Endothelial cell of umbilical vein (primary cell): Measurements from ENCODE around the gene RNF144B. TPM values are rescaled to one million over a fixed set of nuclear protein-coding genes. Genes with fewer than 3 reads are reported as not detected.

Source experiments
- BruUV-seq: library from RNA; stranded (reverse); fragments of 400-500 nt; replicated peaks from 2 replicates; lab custom pipeline; 2021; lab: Mats Ljungman, UMichigan
- CTCF ChIA-PET: fragments of 300-600, 350-600 bp; sonication (Branson Sonifier 250); formaldehyde crosslinking; loops from one replicate; lab custom pipeline; 2021; ENCODE audit warnings: antibody characterized with exemption, inconsistent platforms; lab: Charles Lee
- POLR2A ChIA-PET: fragments of 300-600, 350-600 bp; sonication (Branson Sonifier 250); formaldehyde crosslinking; loops from one replicate; lab custom pipeline; 2021; ENCODE audit warnings: antibody characterized with exemption, inconsistent platforms; lab: Charles Lee
- DNase-seq: peaks from one replicate; pipeline ENCODE4 v3.0.0-alpha.2; 2011; ENCODE audit warnings: low read depth, low spot score
- FAIRE-seq: peaks from 2 replicates; lab custom pipeline; 2011; peaks lifted over from hg19 to GRCh38; lab: Jason Lieb, UNC
- H2AFZ ChIP-seq: 2 replicates; pipeline ENCODE4 v1.6.0; 2012; ENCODE audit warnings: low read depth, low read length, control low read depth, inconsistent platforms
- H3K27ac ChIP-seq: 2 replicates; pipeline ENCODE4 v1.5.1; 2011; ENCODE audit warnings: low read depth, mild to moderate bottlenecking, control low read depth, low read length, moderate library complexity; ENCODE audit not compliant: insufficient read depth
- H3K27me3 ChIP-seq, 2 experiments: 2 replicates each; pipeline versions ENCODE4 v1.6.0 to v1.6.1; 2011; ENCODE audit warnings: low read length in 2 of 2, mixed read lengths in 1 of 2; ENCODE audit not compliant: control insufficient read depth in 2 of 2, insufficient read depth in 2 of 2
- H3K36me3 ChIP-seq, 2 experiments: 2 replicates in 1 of 2; 3 replicates in 1 of 2; pipeline ENCODE4 v1.5.1; 2011; ENCODE audit warnings: low read length in 2 of 2, mild to moderate bottlenecking in 1 of 2, moderate library complexity in 1 of 2; ENCODE audit not compliant: control insufficient read depth in 2 of 2, insufficient read depth in 2 of 2; ENCODE audit errors: extremely low read depth in 1 of 2
- H3K4me1 ChIP-seq: 3 replicates; pipeline ENCODE4 v1.5.1; 2011; ENCODE audit warnings: mild to moderate bottlenecking, low read length; ENCODE audit not compliant: control insufficient read depth, insufficient read depth; ENCODE audit errors: extremely low read depth
- H3K4me2 ChIP-seq: 2 replicates; pipeline ENCODE4 v1.6.1; 2011; ENCODE audit warnings: low read length, control low read depth, mixed read lengths; ENCODE audit not compliant: insufficient read depth
- H3K4me3 ChIP-seq, 3 experiments: fragments of 200-600 bp in 1 of 3; sonication (generic), shearing (Covaris generic) in 1 of 3; replicated peaks in 1 of 3; 2 replicates each; pipeline ENCODE4 v1.5.1; 2011 to 2016; ENCODE audit warnings: control low read depth in 3 of 3, low read length in 3 of 3, mild to moderate bottlenecking in 2 of 3, inconsistent platforms in 1 of 3, low read depth in 1 of 3, moderate library complexity in 1 of 3; ENCODE audit not compliant: insufficient read depth in 1 of 3
- H3K79me2 ChIP-seq: 2 replicates; pipeline ENCODE4 v1.6.0; 2012; ENCODE audit warnings: low read length, inconsistent platforms; ENCODE audit not compliant: control insufficient read depth, insufficient read depth
- H3K9ac ChIP-seq: replicated peaks from 2 replicates; pipeline ENCODE3; 2011; ENCODE audit warnings: low read length, control low read depth; ENCODE audit not compliant: insufficient read depth; ENCODE audit errors: extremely low read depth
- H3K9me1 ChIP-seq: replicated peaks from 3 replicates; pipeline ENCODE4 v1.6.0; 2011; ENCODE audit warnings: mild to moderate bottlenecking, low read length; ENCODE audit not compliant: control insufficient read depth, insufficient read depth; ENCODE audit errors: extremely low read depth
- H3K9me3 ChIP-seq: replicated peaks from 2 replicates; pipeline ENCODE4 v1.5.1; 2012; ENCODE audit warnings: low read length, inconsistent platforms; ENCODE audit not compliant: control insufficient read depth, insufficient read depth
- H4K20me1 ChIP-seq: replicated peaks from 2 replicates; pipeline ENCODE3; 2011; ENCODE audit warnings: mild to moderate bottlenecking, low read length; ENCODE audit not compliant: control insufficient read depth, insufficient read depth; ENCODE audit errors: extremely low read depth
- CTCF ChIP-seq, 2 donors: IDR thresholded peaks; 1 replicate in 1 of 2; 2 replicates in 1 of 2; pipeline ENCODE4 v1.5.1; 2011; ENCODE audit warnings: low read length in 2 of 2, mild to moderate bottlenecking in 2 of 2, moderate library complexity in 2 of 2, control low read depth in 1 of 2, inconsistent platforms in 1 of 2, low read depth in 1 of 2; ENCODE audit not compliant: insufficient read depth in 1 of 2; ENCODE audit errors: extremely low read depth in 1 of 2
- EZH2 ChIP-seq: IDR thresholded peaks from 2 replicates; pipeline ENCODE4 v1.6.1; 2012; ENCODE audit warnings: borderline replicate concordance, low read depth, mild to moderate bottlenecking, moderate library complexity, low read length, inconsistent platforms; ENCODE audit not compliant: severe bottlenecking
- FOS ChIP-seq: IDR thresholded peaks from 2 replicates; pipeline ENCODE4 v1.6.1; 2011; ENCODE audit warnings: mild to moderate bottlenecking, low read length, moderate library complexity, borderline replicate concordance; ENCODE audit not compliant: insufficient read depth
- GATA2 ChIP-seq: IDR thresholded peaks from 2 replicates; pipeline ENCODE4 v1.7.0; 2011; ENCODE audit warnings: low read depth, mild to moderate bottlenecking, moderate library complexity, mixed read lengths, low read length; ENCODE audit not compliant: insufficient read length, insufficient read depth
- JUN ChIP-seq: IDR thresholded peaks from 2 replicates; pipeline ENCODE4 v1.6.1; 2011; ENCODE audit warnings: borderline replicate concordance, low read depth; ENCODE audit not compliant: insufficient read length, insufficient read depth
- MAX ChIP-seq: IDR thresholded peaks from 2 replicates; pipeline ENCODE4 v1.6.1; 2011; ENCODE audit not compliant: insufficient read depth, insufficient read length
- MYC ChIP-seq: IDR thresholded peaks from one replicate; pipeline ENCODE4 v1.6.1; 2011; ENCODE audit warnings: mild to moderate bottlenecking, low read depth, low read length
- POLR2A ChIP-seq: IDR thresholded peaks from 2 replicates; pipeline ENCODE4 v1.6.1; 2012; ENCODE audit warnings: low read depth, mild to moderate bottlenecking, control low read depth, low read length
- POLR2AphosphoS5 ChIP-seq: IDR thresholded peaks from 2 replicates; pipeline ENCODE4 v1.6.1; 2012; ENCODE audit warnings: low read depth, mild to moderate bottlenecking, control low read depth, low read length, moderate library complexity; ENCODE audit not compliant: insufficient read depth
- dilution Hi-C: fragments of 300-500 bp; cut with MboI; formaldehyde crosslinking; loops from one replicate; pipeline ENCODE4 v1.15.0; 2019; ENCODE audit warnings: low sequenced_read_pairs; ENCODE audit not compliant: extremely low pct_ligation_motif_present
- intact Hi-C: fragments of 100-400 bp; cut with micrococcal nuclease; formaldehyde crosslinking; loops from one replicate; pipeline ENCODE4 v1.10.0; 2022
- polyA plus RNA-seq, 4 experiments: library from polyadenylated mRNA; depleted of rRNA in 3 of 4; stranded (reverse) in 3 of 4; unstranded in 1 of 4; fragments of >200 nt; gene quantifications; 2 replicates each; pipeline versions ENCODE4 v1.2.1 to v1.2.3, GENCODE V29; 2011 to 2012; ENCODE audit warnings: missing spikeins in 1 of 4
- total RNA-seq: library from RNA; stranded (reverse); gene quantifications from 2 replicates; pipeline ENCODE4 v1.2.3, GENCODE V29; 2021

Gene RNF144B
- total and polyA plus RNA-seq, 2 donors (not counting 3 experiments of a cell fraction or from before 2014, with no cell fraction given), result 18.1 to 97.3 TPM

- H3K27me3 ChIP-seq, result no peaks in the 10 kb centered on the region
- TF ChIP-seq CTCF (IDR thresholded peaks at IDR 0.05; ENCODE audit: extremely low read depth in 1 of 2, insufficient read depth in 1 of 2, low read depth in 1 of 2, low read length in 2 of 2) (no peak), POLR2A (no peak), POLR2AphosphoS5 (no peak), GATA2 (no peak), MAX (no peak), MYC (no peak), JUN (no peak), EZH2 (no peak), FOS (no peak)
- CTCF ChIA-PET, result interaction anchor here (0.7 to 1.3 kb wide), 2 partner anchors 14 to 65 kb away, joined by 3 read pairs; no protein-coding TSS in a partner anchor
- no peak overlapping the region for H3K4me2 ChIP-seq
- POLR2A ChIA-PET, result no interaction called here
- BruUV-seq, result no TSS peak
- no peaks in the 10 kb centered on the region for H3K9me1 ChIP-seq
- H3K79me2 ChIP-seq, result peaks cover 70% of the 10 kb centered on the region
- H3K4me3 ChIP-seq, result no peak overlapping the region
- H3K27ac ChIP-seq, result no peak overlapping the region
- H3K36me3 ChIP-seq, result peaks cover 5 to 8% of the 10 kb centered on the region in 2 experiments
- H2AFZ ChIP-seq, result no peak overlapping the region
- H3K9ac ChIP-seq, result no peak overlapping the region
- intact Hi-C loops (no loop called here), dilution Hi-C loops (no loop called here)
- FAIRE-seq (no peak), DNase-seq (no peak)
- H4K20me1 ChIP-seq, result no peaks in the 10 kb centered on the region
- no peaks in the 10 kb centered on the region for H3K9me3 ChIP-seq
- peaks cover 26% of the 10 kb centered on the region for H3K4me1 ChIP-seq
Measured at GRCh38 chr6:18436341-18436740, 49.2 kb downstream of the RNF144B start.
